GM12878 (cell line): ENCODE data around the gene C19orf67. TPM values are rescaled to one million over a fixed set of nuclear protein-coding genes. Genes with fewer than 3 reads are reported as not detected.
A peak's percentile ranks its signal among the peaks of the same experiment; 100 is the strongest.

Experiments
- BHLHE40 ChIP-seq, 2 experiments: fragments of 450-650 bp in 1 of 2; IDR thresholded peaks; 2 replicates each; pipeline ENCODE4 v1.6.1; 2011 to 2017; ENCODE audit warnings: low read depth in 2 of 2, borderline replicate concordance in 1 of 2, improper control_type of control experiment in 1 of 2, low read length in 1 of 2, mild to moderate bottlenecking in 1 of 2
- CBX5 ChIP-seq: sonication (generic); IDR thresholded peaks from 2 replicates; pipeline ENCODE4 v1.6.1; 2016; ENCODE audit warnings: low read depth, moderate library complexity, mild to moderate bottlenecking, inconsistent platforms
- CHD4 ChIP-seq: fragments of 200-600 bp; sonication (generic); IDR thresholded peaks from 2 replicates; pipeline ENCODE4 v1.6.1; 2016; ENCODE audit warnings: mild to moderate bottlenecking
- DPF2 ChIP-seq: fragments of 450-650 bp; IDR thresholded peaks from 2 replicates; pipeline ENCODE4 v1.6.1; 2017; ENCODE audit warnings: mild to moderate bottlenecking
- E4F1 ChIP-seq: fragments of 450-650 bp; IDR thresholded peaks from 2 replicates; pipeline ENCODE4 v1.6.1; 2018; ENCODE audit warnings: borderline replicate concordance, mild to moderate bottlenecking; ENCODE audit not compliant: partially characterized antibody
- HSF1 ChIP-seq: fragments of 150-350 bp; IDR thresholded peaks from 2 replicates; pipeline ENCODE4 v1.6.1; 2014; ENCODE audit warnings: mild to moderate bottlenecking, low read depth, low read length
- IRF5 ChIP-seq: fragments of 450-650 bp; IDR thresholded peaks from 2 replicates; pipeline ENCODE4 v1.6.1; 2017; ENCODE audit warnings: borderline replicate concordance
- MEF2B ChIP-seq: fragments of 450-650 bp; IDR thresholded peaks from 2 replicates; pipeline ENCODE4 v1.6.1; 2018; ENCODE audit warnings: mild to moderate bottlenecking, moderate library complexity; ENCODE audit not compliant: partially characterized antibody, poor library complexity, severe bottlenecking
- MTA3 ChIP-seq: IDR thresholded peaks from 2 replicates; pipeline ENCODE4 v1.6.1; 2012; ENCODE audit warnings: low read length, inconsistent platforms, borderline replicate concordance
- NFIC ChIP-seq: IDR thresholded peaks from 2 replicates; pipeline ENCODE4 v1.6.1; 2012; ENCODE audit warnings: low read depth, mild to moderate bottlenecking, inconsistent platforms, low read length, moderate library complexity
- NR2F1 ChIP-seq: fragments of 450-650 bp; conservative IDR thresholded peaks from 2 replicates; pipeline ENCODE4 v1.6.1; 2017; ENCODE audit warnings: mild to moderate bottlenecking
- PAX8 ChIP-seq: fragments of 450-650 bp; IDR thresholded peaks from 2 replicates; pipeline ENCODE4 v1.6.1; 2017; ENCODE audit warnings: mild to moderate bottlenecking, moderate library complexity
- PBX3 ChIP-seq: IDR thresholded peaks from 2 replicates; pipeline ENCODE4 v1.6.1; 2011; ENCODE audit warnings: mild to moderate bottlenecking, low read depth, low read length, moderate library complexity; ENCODE audit not compliant: insufficient replicate concordance
- RAD21 ChIP-seq: IDR thresholded peaks from 2 replicates; pipeline ENCODE4 v1.6.1; 2011; ENCODE audit warnings: mild to moderate bottlenecking, low read depth, low read length, moderate library complexity; ENCODE audit not compliant: insufficient read depth
- RAD51 ChIP-seq: fragments of 450-650 bp; IDR thresholded peaks from 2 replicates; pipeline ENCODE4 v1.6.1; 2016; ENCODE audit warnings: moderate library complexity, mild to moderate bottlenecking, inconsistent platforms
- SP1 ChIP-seq: IDR thresholded peaks from one replicate; pipeline ENCODE4 v1.6.1; 2011; ENCODE audit warnings: low read depth, low read length
- YY1 ChIP-seq: IDR thresholded peaks from 2 replicates; pipeline ENCODE4 v1.6.1; 2011; ENCODE audit warnings: low read depth, mild to moderate bottlenecking, low read length
- ZNF592 ChIP-seq: fragments of 450-650 bp; IDR thresholded peaks from 2 replicates; pipeline ENCODE4 v1.6.1; 2017; ENCODE audit warnings: mild to moderate bottlenecking, moderate library complexity
- ZNF622 ChIP-seq: fragments of 450-650 bp; IDR thresholded peaks from 2 replicates; pipeline ENCODE4 v1.6.1; 2017; ENCODE audit warnings: mild to moderate bottlenecking, inconsistent platforms
- polyA plus RNA-seq, 11 experiments: library from polyadenylated mRNA; depleted of rRNA in 4 of 11; unstranded in 6 of 11; stranded (reverse) in 5 of 11; fragments of >200 nt; fragmentation: Nextera tagmentation in 4 of 11; fragmentation: Illumina TruSeq in 1 of 11; extraction: Ambion mirVana in 4 of 11; extraction: Trizol in 1 of 11; gene quantifications; 1 replicate in 1 of 11; 2 replicates in 10 of 11; pipeline versions ENCODE4 v1.2.1 to v1.2.3, GENCODE V29; 2011 to 2016; ENCODE audit warnings: inconsistent platforms in 2 of 11, missing spikeins in 2 of 11, low read depth in 1 of 11
- total RNA-seq, 4 experiments: library from RNA; depleted of rRNA in 3 of 4; stranded (reverse); fragments of >200 nt in 3 of 4; fragmentation: Illumina TruSeq in 1 of 4; extraction: Trizol in 1 of 4; gene quantifications; 2 replicates each; pipeline versions ENCODE4 v1.2.1 to v1.2.3, GENCODE V29; 2013 to 2021

The C19orf67 gene
- total and polyA plus RNA-seq, 10 of the 15 experiments (the other 5 are each of a cell fraction or from before 2014, with no cell fraction given) = 0.14 TPM; not detected in 9

GRCh38 chr19:14031719-14032480 is 53.7 kb downstream of the C19orf67 start, which contains the start of gene IL27RA (continued):
- TF ChIP-seq RAD21 (peak; percentile 67), IRF5 (no peak), PBX3 (no peak), SP1 (no peak), ZNF592 (no peak), RAD51 (no peak), DPF2 (peak; percentile 91), MEF2B (peak; percentile 73), ZNF622 (no peak), MTA3 (no peak), BHLHE40 (IDR thresholded peaks at IDR 0.05; ENCODE audit: borderline replicate concordance in 1 of 2, low read depth in 2 of 2, low read length in 1 of 2) (peak in 1 of 2 experiments; percentile 27; a peak in 2 of 4 replicates), E4F1 (no peak), CHD4 (no peak), HSF1 (no peak), CBX5 (0 out of 2 replicates have a peak, but pooled peaks have one; percentile 16), YY1 (0 out of 2 replicates have a peak, but pooled peaks have one; percentile 16), NR2F1 (no peak; the same call in 1 of the 2 replicates), PAX8 (no peak), NFIC (peak; percentile 51; the same call in 1 of the 2 replicates)
